ENCODE measurements around the gene RNFT2. TPM values are rescaled to one million over a fixed set of nuclear protein-coding genes. Genes with fewer than 3 reads are reported as not detected.
"Not testable (repeated sequence)": the region's sequence is repeated elsewhere in the genome, so short reads cannot be mapped to it uniquely, and the experiment has no call there.

Gene RNFT2
- polyA plus RNA-seq, 12 donors: 1.0 to 2.1 (median 1.3) TPM; not detected in 2

DNA sequence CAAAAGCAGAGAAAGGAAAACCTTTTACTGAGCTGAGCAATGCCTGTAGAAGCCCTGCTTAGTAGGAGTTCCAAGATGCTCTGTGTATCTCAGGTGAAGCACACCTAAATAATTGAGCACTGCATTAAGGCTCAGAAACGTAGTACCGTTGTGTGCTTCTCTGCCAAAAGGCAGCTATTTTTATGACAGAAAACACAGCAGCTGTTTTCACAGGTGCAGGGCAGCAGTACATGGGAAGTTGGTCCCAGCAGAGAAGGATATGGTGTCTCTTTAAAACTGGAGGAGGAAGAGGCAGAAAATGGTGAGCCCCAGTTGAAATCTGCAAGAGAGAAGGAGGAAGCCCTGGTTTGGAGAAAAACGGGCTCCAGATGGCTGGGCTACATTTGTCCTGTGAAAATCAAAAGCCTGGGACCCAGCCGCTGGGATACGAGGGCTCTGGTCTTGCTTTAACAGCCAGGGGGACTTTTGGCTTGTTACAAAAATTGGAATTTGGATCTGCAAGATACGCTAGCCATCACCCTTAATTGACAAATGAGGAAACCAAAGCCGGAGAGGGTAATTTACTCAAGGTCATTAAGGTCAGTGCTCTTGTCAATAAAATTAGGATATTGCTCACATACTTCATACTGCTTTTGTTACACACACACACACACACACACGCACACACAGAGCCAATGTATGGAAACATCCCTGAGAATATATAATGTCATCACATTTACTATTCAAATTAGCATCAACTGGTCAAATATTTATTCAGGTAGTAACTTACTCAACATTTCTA, 27.6 kb upstream of the RNFT2 start:
- no peak for DNase-seq

DNA sequence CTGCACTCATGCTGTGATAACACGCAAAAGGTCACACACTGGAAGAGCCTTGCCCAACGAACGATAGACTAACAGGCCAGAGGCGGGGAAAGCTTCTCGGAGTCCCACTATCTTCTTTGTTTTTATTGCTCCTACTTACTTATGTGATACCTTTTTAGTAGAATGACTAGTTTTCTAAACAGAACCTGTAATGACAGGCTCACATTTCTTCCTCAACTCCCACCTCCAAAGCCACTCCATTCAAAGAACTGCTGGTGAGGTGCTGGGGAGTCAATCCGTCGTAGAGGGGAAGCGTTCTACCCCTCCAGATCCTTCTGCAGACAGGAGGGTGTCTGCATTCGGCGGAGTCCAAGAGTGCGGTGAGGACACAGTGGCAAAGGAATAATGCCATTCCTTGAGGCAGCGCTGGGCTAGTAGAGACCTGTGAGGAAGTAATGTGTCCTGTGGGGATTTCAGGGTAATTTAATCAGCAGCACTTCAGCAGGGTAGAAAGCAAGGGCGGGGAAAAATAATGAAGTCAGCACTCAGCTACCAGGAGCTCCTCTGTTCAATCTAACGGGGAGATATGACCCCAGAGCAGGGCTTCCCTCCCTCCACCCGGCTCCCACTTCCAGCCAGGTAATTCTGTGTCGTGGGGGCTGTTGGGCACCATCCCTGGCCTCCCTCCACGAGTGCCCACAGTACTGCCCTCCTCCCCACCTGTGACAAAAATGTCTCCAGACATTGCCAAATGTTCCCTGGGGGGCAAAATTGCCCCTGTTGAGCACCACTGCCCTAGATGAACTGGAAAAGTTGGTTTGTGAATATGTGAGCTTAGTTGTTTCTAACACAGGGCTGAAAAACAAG, 25.4 kb upstream of the RNFT2 start:
- DNase-seq: no peak

DNA sequence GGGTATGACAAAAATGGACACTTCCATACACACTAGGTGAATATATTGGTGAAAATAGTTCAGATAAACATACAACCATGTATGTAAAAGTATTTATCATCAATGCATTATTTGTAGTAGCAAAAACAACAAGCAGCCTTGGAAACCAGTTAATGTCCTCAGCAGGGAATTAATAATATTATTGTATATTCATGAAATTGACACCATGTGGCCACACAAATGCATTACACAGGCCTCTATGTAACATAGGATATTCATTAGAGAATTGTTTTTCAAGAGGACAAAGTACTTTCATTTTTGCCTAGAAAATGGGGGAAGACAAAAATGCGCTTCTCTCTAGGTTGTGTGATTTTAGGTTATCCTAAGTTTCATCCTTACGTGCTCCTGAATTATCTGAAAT, 24.6 kb upstream of the RNFT2 start:
- DNase-seq: no peak

DNA sequence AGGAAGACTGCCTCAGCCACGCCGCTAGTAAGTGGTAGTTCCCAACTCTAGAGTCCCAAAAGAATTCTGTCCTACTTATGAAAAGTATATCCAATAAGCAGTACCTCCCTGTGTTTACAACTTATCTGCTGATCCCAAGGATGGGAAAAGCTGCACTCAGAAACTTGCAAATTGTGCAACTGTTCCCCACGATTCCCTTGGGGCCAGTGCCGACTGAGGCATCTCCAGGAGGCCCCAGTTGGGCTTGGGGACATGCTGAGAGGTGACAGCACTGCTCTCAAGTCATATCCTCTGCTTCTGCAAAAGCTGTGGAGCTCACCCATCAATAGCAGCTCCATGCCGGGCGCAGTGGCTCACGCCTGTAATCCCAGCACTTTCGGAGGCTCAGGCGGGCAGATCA, 23.9 kb upstream of the RNFT2 start:
- DNase-seq: no peak

DNA sequence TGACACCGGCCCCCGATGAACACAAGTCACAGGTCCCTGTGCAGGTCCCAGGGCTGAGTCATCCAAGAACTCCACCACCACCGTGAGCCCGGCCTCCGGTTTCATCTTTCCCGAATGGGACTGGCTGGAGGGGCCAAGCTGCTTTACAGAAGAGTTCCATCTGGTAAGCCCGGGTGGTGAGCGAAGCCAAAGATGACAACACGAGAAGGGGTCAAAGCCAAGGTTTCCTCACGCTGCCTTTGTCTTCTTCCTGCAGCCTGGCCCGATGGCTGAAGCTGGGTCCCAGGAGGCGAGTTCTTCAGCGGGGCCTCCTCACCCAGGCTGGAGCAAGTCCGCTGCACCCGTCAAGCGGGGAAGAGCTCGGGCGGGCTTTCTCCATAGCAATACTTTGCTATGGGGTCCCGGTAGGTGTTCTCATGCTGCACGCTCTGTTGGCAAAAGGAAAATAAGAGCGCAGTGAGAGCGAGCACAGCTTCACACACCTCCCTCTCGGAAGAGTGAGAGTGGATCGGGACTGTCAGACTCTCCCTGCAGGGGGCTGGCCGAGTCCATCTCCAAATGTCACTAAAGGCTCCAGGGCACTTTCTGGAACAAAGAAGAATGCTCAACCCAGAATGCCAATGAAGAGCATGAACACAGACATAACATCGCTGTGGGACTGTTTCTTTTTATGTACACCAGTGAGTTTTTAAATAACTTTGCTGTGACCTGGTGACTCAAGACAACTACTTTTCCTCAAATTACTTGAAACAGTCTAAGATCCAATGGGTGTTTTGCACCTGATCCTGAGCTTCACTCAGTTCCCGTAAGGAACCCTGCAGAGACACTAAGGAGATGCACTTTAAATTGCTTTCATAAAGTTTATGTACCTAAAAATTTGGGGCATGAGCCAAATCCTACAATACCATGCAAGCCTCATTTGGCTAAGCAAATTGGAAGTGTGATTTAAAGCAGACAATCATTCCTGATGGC, 20.4 kb upstream of the RNFT2 start:
- DNase-seq: peak; percentile 89

DNA sequence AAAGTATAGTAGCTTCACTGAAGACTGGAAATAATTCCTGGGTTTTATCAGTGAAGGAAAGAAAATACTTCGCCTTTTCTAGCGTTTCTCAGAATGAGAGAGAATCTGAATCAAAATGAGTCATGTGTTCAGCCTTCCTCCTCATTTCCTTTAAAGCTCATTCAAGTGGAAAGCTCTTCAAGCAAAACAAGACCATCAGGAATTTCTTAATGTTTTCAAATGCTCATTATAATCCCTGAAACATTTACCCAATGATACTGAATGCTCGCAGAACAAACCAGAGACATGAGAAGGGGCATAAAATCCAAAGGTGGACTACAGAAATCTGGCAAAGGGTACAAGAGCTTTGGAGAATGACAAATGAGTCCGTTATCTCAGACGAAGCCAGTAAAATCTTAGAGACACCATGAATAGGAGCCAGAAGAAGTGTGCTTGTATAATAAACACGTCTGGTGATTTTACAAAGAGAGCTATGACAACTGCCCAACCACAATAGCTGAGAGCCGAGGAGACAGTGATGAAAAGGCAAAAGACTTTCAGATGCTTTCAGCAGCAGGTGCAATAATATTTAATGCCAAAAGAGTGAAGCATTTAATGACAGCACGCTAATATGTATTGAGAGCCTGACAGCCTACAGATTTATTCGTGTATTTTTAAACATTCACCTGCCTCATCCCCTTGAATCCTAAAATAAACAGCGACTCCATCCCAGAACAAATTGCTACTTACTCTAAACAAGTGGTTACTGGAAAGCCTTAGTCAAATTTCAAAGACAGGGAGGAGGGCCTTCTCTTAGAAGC, 19.3 kb upstream of the RNFT2 start:
- DNase-seq: no peak

DNA sequence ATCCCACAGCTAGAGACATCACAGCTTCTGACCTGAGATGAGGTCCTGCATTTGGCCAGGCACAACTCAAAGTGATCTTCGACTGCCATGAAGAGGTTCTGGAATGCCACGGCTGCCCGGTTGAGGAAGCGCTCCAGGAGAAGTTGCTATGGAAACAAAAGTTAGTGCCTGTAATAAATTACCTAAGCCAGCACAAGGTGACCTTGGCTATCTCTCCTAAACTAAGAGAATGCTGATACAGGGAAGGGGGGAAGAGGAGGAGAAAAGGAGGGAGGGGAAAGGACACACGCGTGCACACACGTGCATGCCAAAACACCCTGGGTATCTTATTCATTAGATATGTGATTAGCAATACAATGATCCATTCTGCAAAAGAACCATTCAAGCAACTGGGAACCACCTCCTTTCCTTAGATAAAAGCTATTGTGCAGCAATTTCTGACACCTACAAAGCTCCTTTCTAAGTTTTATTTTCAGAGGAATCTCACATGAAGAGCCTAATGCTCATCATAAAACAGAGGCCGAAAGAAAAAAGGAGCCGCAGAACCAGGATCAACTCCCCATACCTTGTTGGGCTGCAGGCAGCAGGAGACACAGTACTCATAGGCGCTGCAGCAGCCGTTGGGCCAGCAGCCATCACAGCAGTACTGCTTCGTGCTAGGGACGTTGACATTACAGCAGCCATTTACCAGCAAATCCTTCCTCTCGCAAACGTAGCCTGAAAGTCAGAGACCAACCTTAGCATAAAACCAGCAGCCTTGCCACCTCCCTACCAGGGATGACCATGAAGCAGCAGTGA, 18.2 kb upstream of the RNFT2 start:
- no peak for DNase-seq

DNA sequence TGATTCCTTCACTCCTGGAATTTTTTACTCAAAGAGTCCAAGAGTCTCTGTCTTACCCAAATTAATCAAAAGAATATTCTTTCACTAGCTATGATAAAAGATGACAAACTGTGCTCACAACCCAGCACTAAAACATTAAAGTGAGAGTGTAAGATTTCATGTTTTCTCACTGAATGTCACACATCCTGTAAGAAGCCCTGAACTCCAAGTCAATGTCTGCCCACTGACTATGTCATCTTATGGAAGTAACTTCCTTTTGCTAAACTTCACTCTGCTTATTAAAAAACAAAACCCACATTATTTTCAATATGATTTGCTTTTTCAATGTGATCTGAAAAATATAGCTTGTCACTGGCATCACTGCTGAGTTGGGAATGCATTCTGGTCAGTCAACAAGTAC, 15.9 kb upstream of the RNFT2 start:
- no peak for DNase-seq

DNA sequence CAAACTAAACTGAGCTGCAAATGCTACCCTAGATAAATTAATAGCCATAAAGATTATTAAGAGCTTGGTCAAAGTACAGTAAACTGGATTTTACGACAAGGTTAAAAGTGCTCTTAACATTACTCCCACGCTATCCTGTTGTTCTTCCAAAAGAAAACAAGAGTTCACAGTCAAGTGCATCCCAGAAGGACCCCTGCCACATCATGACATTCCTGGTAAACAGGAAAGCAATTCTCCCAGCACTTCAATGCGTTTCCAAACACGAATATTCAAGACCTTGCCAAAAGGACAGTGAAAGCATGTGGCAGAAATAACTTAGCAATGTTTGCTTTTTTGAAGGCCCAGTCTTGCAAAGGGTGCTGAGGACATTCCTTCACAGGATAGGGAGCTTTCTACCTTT, 11.4 kb upstream of the RNFT2 start:
- no peak for DNase-seq

DNA sequence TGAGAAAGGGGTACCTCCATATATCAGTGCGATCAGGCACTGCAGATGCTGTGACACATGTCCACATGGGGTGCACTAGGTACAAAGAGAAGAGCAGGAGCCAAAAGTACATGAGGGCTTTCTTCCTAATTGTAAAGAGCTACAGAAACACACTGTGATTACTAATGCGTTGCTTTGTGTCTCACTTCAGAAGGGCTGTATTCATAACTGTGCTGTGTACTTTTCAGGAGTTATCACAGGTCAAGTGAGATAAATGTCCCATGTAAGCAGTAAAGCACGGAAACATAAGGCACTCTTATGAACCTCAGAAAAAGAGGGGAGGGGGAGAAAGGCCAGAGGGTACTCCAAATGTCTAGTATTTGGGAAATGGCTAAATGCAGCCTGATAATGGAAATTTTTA, 10.9 kb upstream of the RNFT2 start:
- DNase-seq: no peak

DNA sequence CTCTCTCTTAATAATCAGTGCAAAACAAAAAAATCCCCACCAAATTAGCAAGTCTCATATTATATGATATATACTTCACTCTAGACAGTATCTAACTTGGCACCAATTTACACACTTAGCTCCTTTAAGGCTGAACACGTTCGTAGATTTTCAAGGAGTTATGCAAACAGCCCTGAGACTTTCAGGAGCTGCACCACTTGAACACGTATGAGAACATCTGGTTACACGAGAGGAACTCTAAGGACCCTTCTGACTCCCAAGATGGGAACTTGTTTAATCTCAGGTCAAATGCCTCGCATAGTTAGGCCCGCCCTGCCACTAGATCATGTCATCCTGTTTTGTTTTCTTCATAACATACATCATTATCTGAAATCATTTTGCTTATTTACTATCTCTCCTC, 10.2 kb upstream of the RNFT2 start:
- no peak for DNase-seq

DNA sequence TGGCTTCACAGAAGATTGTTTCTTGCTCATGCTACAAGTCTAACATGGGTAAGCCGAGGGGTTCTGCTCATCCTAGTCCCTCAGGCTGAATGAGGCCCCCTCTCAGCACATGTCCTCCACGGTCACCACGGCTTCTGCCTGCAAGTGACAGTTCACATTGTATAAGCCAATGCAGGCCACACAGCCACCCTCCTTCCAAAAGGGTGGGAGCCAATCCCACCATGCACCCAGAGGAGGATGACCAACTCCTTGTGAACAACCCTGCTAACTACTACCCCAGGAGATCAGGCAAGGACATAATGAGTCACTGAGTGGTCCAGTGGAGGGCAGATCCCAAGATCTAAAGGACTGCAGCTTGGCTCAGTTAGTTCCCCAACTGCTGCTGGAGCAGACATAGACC, 6.3 kb upstream of the RNFT2 start:
- no peak for DNase-seq

DNA sequence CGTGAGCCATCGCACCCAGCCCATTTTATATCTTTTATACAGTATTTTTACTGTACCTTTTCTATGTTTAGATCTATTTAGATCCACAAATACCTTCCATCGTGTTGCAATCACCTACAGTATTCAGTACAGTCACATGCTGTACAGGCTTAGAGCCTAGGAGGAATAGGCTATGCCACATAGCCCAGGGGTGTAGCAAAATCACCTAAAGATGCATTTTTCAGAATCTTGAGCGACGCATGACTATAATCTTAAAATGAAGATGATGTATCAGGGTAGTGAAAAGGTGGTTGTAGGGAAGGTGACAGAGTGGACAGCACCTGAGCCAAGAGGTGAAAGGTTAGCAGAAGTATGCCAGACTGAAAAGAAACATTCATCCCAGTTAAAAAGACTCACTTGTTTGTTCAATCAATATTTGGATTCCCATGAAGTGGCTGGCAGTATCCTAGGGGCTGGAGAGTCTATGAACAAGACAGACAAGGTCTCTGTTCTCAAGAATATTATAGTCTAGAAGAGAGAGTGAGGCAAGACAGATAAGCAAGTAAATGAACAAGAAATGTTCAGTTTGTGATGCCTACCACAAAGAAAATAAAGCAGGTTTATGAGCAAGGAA, 3.9 kb upstream of the RNFT2 start:
- DNase-seq: no peak

DNA sequence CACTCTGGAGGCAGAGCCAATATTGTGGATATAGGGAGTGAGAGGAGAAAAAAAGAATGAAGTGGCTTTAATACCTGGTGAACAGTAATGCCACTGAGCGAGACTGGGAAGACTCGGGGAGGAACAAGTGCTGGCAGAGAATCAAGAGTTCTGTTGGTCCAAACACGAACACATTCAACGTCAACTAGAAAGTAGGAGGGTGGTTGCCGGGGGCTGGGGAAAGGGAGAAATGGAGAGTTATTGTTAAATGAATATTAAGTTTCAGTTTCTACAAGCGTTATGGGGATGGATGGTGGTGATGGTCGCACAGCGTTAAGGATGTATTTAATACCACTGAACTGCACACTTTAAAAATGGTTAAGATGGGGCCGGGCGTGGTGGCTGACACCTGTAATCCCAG, 3.0 kb upstream of the RNFT2 start:
- no peak for DNase-seq

DNA sequence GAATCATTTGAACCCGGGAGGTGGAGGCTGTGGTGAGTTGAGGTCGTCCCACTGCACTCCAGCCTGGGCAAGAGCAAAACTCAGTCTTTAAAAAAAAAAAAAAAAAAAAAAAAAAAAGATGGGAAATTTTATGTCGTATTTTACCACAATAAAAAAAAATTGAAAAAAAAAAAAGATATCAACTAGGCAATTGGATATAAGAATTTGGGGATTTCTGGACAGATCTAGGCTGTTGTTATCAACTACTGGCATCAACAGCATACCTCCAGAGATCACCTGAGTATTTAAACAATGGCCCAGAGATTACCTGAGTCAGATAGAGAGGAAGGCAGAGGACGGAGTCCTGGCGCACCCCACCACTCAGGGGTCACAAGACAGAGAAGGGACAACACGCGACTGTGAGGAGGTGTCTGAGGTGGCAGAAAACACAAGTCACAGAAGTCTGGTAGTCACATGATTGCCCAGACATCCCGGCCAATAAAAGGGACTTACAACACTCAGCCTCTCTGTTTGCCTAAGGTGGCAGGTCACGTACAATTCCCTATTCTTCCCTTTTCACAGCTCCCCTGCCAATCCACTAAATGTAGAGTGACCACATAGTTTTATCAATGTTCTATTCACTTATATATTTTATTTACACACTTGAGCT, 2.0 kb upstream of the RNFT2 start:
- DNase-seq: no peak

DNA sequence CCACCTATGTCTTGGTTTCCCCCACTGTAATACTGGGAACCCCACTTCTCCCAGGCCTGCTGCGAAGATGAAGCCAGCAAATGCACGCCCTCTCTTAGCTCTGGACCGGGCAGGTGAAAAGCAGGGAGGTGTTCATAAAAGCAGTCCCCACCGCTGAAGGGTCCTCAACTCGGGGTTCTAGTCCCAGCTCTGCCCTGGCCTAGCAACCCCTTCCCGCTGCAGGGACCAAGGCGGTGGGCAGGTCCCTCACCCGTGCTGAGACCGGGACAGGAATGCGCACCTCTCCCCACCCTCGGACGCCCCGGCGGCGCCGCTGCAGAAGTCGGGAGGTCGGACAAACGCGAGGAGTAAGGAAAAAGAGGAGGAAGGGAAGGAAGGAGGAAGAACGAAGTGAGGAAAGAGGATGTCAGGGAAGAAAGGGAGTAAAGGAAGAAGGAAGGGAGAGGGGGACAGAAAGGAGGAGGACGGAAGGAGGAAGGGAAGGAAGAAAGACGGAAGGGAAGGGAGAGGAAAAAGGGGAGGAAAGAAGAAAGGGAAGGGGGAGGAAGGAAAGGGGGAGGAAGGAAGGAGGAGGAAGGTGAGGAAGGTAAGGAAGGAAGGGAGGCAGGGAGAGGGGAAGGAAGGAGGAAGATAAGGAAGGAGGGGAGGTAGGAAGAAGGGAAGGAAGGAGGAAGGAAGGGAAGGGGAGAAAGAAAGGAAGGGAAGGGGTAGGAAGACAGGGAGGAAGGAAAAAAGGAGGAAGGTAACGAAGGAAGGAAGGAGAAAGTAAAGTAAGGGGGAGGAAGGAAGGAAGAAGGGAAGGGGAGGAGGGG, 947 bp upstream of the RNFT2 start:
- DNase-seq: no peak

DNA sequence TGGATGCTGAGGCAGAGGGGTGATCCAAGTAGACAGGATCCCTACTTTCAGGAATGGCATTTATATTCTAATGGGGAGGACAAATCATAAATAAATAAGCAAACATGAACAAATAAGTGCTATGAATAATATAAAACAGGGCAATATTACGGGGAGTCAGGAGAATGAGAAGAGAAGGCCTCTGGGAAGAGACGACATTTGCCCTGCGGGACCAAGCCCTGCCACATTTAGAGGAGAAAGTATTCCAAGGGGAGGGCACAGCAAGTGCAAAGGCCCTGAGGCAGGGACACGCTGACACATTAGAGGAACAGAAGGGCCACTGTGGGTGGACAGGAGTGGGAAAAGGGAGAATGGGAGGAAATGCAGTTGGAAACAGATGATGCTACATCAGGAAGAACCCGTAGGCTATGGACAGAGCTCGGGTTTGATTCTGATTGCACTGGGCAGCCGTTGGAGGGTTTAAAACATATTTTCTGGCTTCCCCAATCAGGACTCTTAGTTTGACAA, 1.3 kb downstream of the RNFT2 start:
- DNase-seq: no peak

DNA sequence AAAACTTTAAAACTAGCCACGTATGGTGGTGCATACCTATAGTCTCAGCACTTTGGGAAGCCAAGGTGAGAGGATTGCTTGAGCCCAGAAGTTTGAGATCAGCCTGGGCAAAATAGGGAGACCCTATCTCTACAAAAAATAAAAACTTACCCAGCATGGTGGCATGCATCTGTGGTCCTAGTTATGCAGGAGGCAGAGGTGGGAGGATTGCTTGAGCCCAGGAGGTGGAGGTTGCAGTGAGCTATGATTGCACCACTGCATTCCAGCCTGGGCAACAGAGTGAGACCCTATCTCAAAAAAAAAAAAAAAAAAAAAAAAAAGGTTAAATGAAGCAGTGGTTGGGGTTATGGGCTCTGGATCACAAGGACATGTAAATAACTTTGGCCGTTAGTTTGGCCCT, 4.7 kb downstream of the RNFT2 start:
- not testable (repeated sequence) for DNase-seq
